HEK293T (cell line): Measurements from ENCODE around the gene TLE1.

Experiments used
- ARNT ChIP-seq: fragments of 450-650 bp; IDR thresholded peaks from 2 replicates; pipeline ENCODE4 v1.6.1; 2017; ENCODE audit warnings: mild to moderate bottlenecking
- BHLHE40 ChIP-seq: fragments of 450-650 bp; IDR thresholded peaks from 2 replicates; pipeline ENCODE4 v1.6.1; 2016; ENCODE audit warnings: mild to moderate bottlenecking, moderate library complexity, borderline replicate concordance
- ELF4 ChIP-seq: fragments of 450-650 bp; IDR thresholded peaks from 2 replicates; pipeline ENCODE4 v1.6.1; 2017; ENCODE audit warnings: antibody characterized with exemption
- HDGF ChIP-seq: fragments of 450-650 bp; IDR thresholded peaks from 2 replicates; pipeline ENCODE4 v1.6.1; 2017; ENCODE audit warnings: antibody characterized with exemption, borderline replicate concordance
- LEF1 ChIP-seq: fragments of 450-650 bp; IDR thresholded peaks from 2 replicates; pipeline ENCODE4 v1.6.1; 2017; ENCODE audit warnings: mild to moderate bottlenecking, borderline replicate concordance
- NFRKB ChIP-seq: fragments of 450-650 bp; IDR thresholded peaks from 2 replicates; pipeline ENCODE4 v1.6.1; 2016; ENCODE audit warnings: mild to moderate bottlenecking, moderate library complexity
- SUZ12 ChIP-seq: fragments of 450-650 bp; IDR thresholded peaks from 2 replicates; pipeline ENCODE4 v1.6.1; 2016; ENCODE audit warnings: mild to moderate bottlenecking
- TARDBP ChIP-seq: fragments of 450-650 bp; IDR thresholded peaks from 2 replicates; pipeline ENCODE4 v1.6.1; 2016
- TF ChIP-seq, protein P1 (sequence below): fragments of 450-650 bp; IDR thresholded peaks from 2 replicates; pipeline ENCODE4 v1.6.1; 2016

DNA sequence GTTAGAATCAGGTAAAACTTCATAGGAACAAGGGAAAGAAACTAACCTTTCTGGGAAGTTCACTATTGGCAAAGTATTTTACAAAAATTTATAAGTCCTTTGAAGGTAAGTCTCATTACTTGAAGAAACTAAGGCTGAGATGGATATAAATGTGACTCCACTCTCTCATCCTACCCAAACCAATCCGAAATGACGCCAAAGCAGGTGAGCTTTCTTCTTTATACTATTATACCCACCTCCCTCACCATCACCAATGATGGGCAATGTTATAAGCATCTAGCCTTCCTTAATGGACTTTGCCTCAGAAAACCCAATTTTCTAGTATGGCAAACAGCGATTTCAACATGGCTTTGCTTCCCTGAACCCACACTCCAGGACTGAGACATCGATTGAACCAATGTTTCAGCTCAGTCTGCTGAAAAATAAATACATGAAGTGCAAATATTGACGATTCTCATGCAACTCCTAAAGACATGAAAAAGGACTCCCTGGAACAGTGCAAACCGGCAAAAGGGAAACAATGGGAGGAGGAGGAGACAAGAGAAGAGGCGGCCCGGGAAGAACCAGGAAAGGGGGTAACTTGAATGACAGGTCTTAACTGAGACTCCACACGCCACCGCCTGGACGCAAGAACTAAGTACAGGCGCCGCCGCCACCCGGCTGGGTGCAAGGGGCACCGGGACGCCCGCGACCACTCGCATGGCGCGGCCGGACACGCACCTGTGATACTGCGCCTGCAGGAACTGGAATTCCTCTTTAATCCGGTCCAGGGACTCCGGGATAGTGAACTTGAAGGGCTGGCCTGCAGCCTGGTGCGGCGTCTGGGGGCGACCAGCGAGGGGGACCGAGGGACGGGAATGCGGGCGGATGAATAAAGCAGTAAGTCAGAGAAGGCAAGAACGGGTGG is 2.5 kb downstream of the TLE1 start:
- TF ChIP-seq LEF1: no peak
- no peak for TF ChIP-seq TARDBP
- no peak for TF ChIP-seq HDGF
- TF ChIP-seq, protein P1, sequence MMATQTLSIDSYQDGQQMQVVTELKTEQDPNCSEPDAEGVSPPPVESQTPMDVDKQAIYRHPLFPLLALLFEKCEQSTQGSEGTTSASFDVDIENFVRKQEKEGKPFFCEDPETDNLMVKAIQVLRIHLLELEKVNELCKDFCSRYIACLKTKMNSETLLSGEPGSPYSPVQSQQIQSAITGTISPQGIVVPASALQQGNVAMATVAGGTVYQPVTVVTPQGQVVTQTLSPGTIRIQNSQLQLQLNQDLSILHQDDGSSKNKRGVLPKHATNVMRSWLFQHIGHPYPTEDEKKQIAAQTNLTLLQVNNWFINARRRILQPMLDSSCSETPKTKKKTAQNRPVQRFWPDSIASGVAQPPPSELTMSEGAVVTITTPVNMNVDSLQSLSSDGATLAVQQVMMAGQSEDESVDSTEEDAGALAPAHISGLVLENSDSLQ: peak; percentile 95
- TF ChIP-seq BHLHE40: no peak
- TF ChIP-seq NFRKB: no peak
- no peak for TF ChIP-seq ELF4
- no peak for TF ChIP-seq ARNT
- no peak for TF ChIP-seq SUZ12
